GM19328 (cell line): ENCODE results near the gene TMEM207.
"Not testable (repeated sequence)": the region's sequence is repeated elsewhere in the genome, so short reads cannot be mapped to it uniquely, and the experiment has no call there.

ENCODE experiments used
- ATAC-seq: cut with Tn5 transposase; IDR thresholded peaks from one replicate; pipeline ENCODE4 v1.9.1; 2021; ENCODE audit warnings: mild to moderate bottlenecking, moderate library complexity; ENCODE audit not compliant: unreplicated experiment

The TMEM207 gene

GRCh38 chr3:190449801-190450200 is at the start of gene TMEM207:
TSS of gene TMEM207 (minus strand) at chr3:190449901. CDS start at chr3:190449809, 92 bp downstream.
- ATAC-seq = no peak

- no peak for ATAC-seq
These were observed 49.4 kb upstream of the TMEM207 start for GRCh38 chr3:190499122-190499521.

- no peak for ATAC-seq
These were observed 48.6 kb upstream of the TMEM207 start for GRCh38 chr3:190498293-190498692.

GRCh38 chr3:190497811-190498210 is 48.1 kb upstream of the TMEM207 start:
- no peak for ATAC-seq

DNA sequence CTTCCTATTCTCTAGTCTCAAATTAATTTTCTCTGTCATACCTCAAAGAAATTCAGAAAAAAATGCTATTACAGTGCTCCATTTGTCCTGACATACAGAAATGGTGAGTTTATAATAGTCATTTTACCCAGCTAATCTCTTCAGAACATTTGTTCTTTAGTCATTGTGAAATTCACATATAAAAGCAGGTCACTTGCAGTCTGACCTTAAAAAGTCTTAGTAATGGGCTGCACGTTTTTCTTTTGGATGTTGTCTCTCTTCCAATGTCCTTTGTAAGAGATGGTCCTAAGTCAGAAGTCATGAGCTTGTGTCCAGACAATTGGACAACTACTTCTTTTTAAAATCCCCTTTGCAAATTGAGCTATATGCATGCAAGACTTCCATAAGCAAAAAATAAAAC is 47.2 kb upstream of the TMEM207 start:
- ATAC-seq = no peak

- no peak for ATAC-seq
These were observed 46.1 kb upstream of the TMEM207 start for GRCh38 chr3:190495796-190496195.

DNA sequence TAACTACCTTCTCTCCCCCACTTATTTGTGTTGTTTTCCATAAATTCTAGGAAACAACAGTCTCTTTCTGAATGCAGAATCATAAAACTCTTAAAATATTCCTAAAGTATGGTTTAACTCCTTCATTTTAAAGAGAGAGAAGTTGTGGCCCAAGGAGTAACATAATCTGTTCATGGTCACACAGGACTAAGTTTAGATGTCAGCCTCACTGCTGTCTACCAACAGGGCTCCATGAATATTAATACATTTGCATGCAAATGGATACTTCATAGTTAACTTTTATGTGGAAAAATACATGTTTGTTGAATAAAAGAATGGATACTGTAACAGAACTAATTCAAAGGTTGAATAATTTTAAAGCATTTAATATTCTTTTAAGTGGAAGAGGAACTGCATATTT is 45.7 kb upstream of the TMEM207 start:
- ATAC-seq = no peak

- ATAC-seq = no peak
These were observed 45.2 kb upstream of the TMEM207 start for GRCh38 chr3:190494907-190495306.

DNA sequence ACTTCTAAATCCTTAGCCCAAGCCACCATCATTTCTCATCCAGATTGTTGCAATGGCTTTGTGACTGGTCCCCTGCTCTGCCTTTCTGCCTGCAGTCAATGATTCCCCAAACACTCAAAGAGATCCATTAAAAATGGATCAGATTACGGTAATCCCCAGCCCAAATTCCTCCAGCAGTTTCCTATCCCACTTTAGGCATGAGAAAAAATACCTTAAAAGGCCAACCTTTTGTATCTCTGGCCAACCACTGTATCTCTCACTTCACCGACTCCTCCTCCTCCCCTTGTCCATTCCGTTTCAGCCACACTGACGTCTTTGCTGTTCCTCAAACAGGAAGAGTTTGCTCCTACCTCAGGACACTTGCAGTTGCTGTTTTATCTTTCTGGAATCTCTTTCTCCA is 43.3 kb upstream of the TMEM207 start:
- ATAC-seq = no peak

- no peak for ATAC-seq
These were observed 42.4 kb upstream of the TMEM207 start for GRCh38 chr3:190492129-190492528.

DNA sequence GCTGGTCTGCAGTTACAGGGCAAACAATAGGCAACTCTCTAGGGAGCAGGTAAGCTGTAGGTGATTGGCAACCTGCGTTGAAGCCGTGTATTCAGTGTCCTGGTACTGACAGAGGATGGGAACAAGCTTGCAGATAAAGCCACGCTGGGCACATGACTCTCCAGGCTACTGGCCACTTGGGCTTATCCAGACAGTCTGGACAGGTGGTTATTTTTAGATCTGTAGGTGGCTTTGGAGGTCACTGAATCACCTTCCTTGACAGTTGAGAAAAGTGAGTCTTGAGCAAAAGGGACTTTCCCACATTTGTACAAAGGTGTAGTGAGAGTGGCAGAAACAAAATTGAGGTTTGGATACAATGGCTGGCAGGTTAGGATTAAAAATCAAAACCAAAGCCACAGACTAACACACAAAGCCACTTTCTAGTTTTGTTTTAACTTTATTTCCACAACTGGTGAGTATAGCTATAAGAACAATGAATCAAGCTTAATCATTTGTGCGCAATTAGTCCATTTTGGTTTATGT is 41.9 kb upstream of the TMEM207 start:
- no peak for ATAC-seq

DNA sequence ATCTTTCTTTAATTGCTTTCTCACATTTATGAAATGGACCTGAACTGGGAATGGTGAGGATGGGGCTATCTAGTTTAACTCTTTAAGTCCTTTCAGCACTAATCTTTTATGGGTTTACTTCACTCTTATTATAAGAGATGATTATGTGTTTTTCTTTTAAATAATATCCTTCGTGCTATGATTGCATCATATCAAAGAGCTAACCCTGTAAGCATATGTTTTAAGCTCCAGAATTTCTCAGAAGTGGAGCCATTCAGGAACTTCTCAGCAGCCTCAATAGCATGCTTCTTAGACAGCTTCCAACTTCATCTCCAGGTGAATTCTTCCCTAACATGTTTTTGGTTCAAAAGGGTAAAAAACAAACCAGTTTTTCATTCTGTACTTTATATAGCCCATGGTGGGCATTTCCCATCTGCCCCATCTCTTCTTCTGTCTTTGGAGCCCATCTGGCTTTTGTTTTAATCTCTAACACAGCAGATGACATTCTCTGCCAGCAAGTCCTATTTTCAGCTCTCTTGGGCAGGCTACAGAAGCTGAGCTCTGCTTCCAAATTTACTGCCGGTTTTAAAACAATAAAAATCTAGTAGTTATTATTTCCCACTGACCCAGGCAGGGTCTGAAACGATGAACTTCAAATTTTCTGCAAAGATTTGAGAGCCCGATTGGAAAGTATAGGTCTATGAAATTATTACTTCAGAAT is 37.4 kb upstream of the TMEM207 start:
- ATAC-seq = no peak

DNA sequence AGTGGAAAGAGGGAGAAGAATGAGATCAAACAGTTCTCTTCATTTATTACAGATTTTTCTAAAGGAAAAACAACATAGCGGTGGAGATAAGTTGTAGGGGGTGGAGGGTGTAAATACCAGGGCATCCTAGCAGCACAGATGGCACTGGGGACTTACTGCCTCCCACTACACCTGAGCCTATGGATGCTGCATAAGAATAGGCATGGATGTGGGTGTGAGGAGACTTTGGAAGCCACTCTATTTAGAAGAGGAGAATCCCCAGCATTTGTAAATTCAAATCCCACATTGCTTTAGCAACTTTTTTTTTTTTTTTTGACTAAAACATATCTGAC is 36.8 kb upstream of the TMEM207 start:
- ATAC-seq = no peak

DNA sequence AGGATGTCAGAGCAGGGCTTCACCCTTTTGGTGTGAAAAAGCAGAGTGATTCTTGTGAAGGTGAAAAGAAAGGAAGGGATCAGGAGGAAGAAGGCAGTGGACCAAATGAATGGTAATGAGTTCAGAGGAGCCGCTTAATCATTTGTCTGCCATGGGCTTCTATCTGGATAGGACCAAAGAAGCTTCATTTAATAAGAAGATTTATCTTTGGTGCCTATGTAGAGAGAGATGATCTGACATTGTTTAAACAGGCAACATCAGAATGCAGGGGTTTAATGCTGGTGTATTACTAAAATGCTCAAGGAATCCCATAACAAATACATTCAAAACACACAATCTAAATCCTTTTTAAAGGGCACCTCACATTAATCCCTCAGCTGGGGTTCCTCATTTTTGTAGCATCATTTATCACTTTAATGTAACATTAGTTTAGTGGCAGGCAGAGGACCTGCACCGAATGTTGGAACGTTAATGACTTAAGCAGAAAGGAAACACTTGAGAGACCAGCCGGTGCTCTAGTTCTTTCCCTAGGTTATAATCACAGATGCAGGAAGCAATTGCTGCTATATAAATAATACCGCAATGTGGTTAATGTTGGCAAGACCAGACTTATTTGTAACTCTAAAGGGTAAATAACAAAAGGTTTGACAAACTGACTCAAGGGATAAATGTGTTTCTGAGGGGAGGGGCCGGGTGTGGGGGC is 36.3 kb upstream of the TMEM207 start:
- ATAC-seq = no peak

DNA sequence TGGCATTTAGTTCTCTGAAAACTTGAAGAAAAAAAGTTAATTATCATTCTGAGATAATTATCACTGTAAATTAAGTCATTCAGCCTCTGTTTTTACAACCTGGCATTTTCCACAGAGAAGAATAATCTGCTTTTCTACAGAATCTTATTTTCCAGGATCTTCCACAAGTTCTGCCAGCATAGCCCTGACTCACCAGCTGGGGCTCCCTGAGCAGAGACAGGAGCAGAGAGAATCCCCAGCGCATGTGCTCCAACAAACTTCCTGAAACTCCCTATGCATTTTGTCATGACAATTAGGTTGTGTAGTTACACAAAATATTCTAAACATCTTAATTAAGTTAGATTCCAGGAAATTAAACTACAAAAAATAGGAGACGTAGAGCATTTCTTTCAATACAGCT is 32.1 kb upstream of the TMEM207 start:
- no peak for ATAC-seq

- ATAC-seq = not testable (repeated sequence)
These were observed 23.6 kb upstream of the TMEM207 start for GRCh38 chr3:190473261-190473660.

DNA sequence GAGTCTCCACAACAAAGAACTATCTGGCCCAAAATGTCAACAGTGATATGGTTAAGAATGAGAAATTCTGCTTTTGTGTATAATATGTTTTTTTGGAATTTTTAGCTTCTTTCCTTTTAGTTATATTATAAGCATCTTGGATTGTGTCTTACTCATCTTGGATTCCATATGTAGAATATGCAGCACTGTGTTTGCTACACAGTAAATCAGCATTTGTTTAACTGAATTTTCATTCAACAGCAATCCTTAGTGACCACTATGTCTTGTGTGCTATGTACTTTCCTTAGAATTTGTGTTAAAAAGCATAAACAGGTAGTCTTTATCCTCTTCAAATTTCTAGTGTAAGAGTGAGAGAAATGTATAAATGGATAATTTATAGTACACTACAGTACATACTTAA is 18.2 kb upstream of the TMEM207 start:
- no peak for ATAC-seq

DNA sequence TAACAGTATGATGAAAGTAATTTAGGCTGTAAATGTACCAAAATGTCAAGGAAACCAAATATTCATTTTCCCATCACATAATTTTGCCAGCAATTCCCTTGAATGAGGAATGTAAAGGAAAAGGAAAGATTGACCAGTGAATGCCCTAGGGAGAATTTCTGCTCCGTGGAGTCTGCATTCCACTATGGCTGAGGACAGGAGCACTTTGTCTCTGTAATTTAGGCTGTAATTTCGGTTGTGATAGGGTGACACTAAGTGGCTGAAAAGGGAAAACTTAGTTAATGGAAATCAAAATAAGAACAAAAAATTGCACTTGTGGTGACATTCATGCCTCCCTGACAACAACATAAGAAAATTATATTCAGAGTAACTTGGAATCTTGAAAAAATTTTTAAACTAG is 8.3 kb upstream of the TMEM207 start:
- ATAC-seq = no peak

DNA sequence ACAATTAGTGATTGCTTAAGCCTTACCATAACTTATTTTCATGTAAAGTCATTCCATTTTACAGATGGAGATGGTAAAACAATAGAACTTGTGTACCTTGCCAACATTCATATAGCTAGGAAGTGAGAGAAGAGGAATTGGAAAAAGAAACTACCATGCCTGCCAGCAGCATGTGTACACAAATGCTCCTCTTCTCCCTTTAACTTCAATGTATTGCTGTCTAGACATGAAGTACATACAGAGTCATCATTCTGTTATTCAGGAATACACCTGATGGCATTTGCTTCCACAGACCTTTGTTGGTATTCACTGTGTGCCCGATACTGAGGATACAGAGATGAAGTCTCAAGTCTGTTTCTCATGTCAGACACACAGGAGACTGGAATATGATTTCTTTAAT is 7.1 kb upstream of the TMEM207 start:
- ATAC-seq = no peak

DNA sequence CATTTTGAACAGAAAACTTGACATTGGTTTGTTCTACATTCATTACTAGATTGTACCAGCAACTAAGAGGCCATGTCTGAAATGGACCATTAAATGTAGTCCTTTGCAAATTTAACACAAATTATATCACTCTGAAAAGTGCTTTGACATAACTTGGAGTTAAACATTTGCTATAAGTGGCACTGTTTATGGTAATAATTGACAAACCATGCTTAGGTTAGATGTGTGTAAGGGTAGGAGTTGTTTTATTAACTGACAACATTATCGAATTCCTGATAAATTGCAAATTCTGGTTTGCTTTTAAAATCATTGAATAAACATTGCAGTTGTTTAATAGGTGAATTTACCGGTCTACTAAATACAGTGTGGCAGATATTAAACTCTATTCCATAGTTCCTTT is 6.1 kb upstream of the TMEM207 start:
- no peak for ATAC-seq

- ATAC-seq = no peak
These were observed 1.4 kb downstream of the TMEM207 start for GRCh38 chr3:190448256-190448655.

DNA sequence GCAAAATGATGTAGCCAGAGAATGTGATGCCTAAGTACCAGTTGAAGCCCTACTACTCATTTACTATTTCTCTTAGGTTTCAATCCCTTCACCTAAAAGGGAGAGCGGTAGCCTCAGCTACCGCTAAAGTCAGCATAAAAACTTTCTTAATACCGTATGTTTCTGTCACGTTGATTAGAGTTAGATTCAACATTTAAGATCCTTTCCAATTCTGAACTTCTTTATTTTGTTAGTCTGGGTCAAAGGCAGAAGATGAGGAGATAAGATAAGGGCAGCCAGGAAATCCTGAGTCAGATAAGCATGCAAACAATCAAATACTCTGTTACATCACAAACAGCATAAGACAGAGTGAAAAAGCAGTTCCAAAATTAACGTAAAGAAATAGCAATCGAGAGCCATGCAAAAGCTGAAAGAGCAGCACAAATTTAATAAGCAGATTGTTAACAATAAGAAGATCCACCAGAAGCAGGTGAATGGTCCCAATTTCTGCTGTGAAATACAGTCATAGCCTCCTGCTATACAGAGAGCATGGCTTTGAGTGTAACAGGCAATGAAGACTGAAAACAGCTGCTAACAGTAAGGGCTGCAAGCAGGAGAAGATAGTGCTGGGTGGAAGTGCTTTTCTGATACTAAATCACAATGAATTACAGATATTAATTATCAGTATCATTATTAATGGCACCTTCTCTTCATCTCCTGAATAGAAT is 3.0 kb downstream of the TMEM207 start:
- no peak for ATAC-seq
